Fibroblast of lung (primary cell): ENCODE results near the gene PFKP.

Experiments
- CTCF ChIP-seq, 2 donors: IDR thresholded peaks in 1 of 2; conservative IDR thresholded peaks in 1 of 2; 1 replicate in 1 of 2; 2 replicates in 1 of 2; pipeline ENCODE4 v1.5.1; 2011 to 2012; ENCODE audit warnings: low read length in 2 of 2, control low read depth in 1 of 2, inconsistent platforms in 1 of 2, low read depth in 1 of 2, mild to moderate bottlenecking in 1 of 2
- EZH2 ChIP-seq: IDR thresholded peaks from 2 replicates; pipeline ENCODE4 v1.5.1; 2012; ENCODE audit warnings: low read length, control low read depth, mild to moderate bottlenecking; ENCODE audit errors: missing control alignments

GRCh38 chr10:3104251-3104918, 37.0 kb downstream of the PFKP start:
- TF ChIP-seq CTCF (conservative IDR thresholded peaks at IDR 0.05 in 1 of 2, IDR thresholded peaks at IDR 0.05 in 1 of 2; ENCODE audit: low read depth in 1 of 2, low read length in 2 of 2), result no peak
- no peak for TF ChIP-seq EZH2
